ENCODE results near the gene RPL38.

GRCh38 chr17:74158761-74159160 lies 44.7 kb upstream of the RPL38 start:
- TF ChIP-seq CTCF (conservative IDR thresholded peaks at IDR 0.05; ENCODE audit: low read depth, low read length) (no peak), EZH2 (IDR thresholded peaks at IDR 0.05; ENCODE audit: low read length, unreplicated experiment) (no peak)
